ENCODE data around the gene MMP2. TPM values are rescaled to one million over a fixed set of nuclear protein-coding genes. Genes with fewer than 3 reads are reported as not detected.

Gene MMP2
- total and polyA plus RNA-seq, 2 experiments from 2014 or later, result 25.6 to 43.8 TPM

DNA sequence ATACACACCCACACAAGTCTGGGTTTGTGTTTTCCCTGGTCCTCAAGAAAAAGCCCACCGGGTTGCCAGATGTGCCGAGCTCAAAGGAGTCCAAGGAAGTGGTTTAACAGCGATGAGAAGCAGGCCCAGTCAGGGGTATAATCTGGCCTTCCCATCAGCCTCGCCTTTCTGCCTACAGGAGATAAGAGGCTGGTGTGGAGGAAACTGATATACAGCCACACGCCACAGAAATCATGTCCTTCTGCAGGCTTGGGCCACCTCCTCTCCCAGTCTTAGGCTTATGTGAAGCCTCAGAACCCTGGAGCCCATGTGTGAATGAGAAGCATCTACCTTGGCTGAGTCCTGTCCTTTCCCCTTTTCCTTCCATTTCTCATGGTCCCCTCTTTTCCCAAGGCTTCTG, 43.6 kb upstream of the MMP2 start:
- Histone ChIP-seq H3K27ac (ENCODE audit: low read depth) (no peak overlapping the region), H2AFZ (no peak overlapping the region), H3K9me2 (ENCODE audit: insufficient read depth) (no peaks in the 10 kb centered on the region), H3K4me2 (no peak overlapping the region), H3K4me3 (no peak overlapping the region), H4K20me1 (replicated peaks; ENCODE audit: insufficient read depth) (no peaks in the 10 kb centered on the region), H3K4me1 (ENCODE audit: insufficient read depth) (no peaks in the 10 kb centered on the region), H3F3A (replicated peaks; ENCODE audit: low read depth) (no peaks in the 10 kb centered on the region), H3K27me3 (ENCODE audit: insufficient read depth) (no peaks in the 10 kb centered on the region), H3K36me3 (ENCODE audit: insufficient read depth) (no peaks in the 10 kb centered on the region), H3K79me2 (replicated peaks; ENCODE audit: insufficient read depth) (no peaks in the 10 kb centered on the region)
- Mint-ChIP-seq H3K4me3 (no peak overlapping the region), H3K27me3 (ENCODE audit: insufficient read depth, low read depth, poor library complexity) (peaks cover 2% of the 10 kb centered on the region), H3K36me3 (ENCODE audit: low read depth) (no peaks in the 10 kb centered on the region), H3K27ac (no peak overlapping the region), H3K9me3 (no peaks in the 10 kb centered on the region), H3K4me1 (no peaks in the 10 kb centered on the region)
- TF ChIP-seq EZH2 (IDR thresholded peaks at IDR 0.05; ENCODE audit: low read depth, unreplicated experiment) (no peak), JUNB (IDR thresholded peaks at IDR 0.05; ENCODE audit: unreplicated experiment) (no peak), REST (IDR thresholded peaks at IDR 0.05; ENCODE audit: unreplicated experiment) (no peak), CREB1 (CRISPR knock-in tag; IDR thresholded peaks at IDR 0.05; ENCODE audit: low read depth) (no peak), ZNF114 (CRISPR knock-in tag; IDR thresholded peaks at IDR 0.05) (no peak), NANOG (IDR thresholded peaks at IDR 0.05; ENCODE audit: borderline replicate concordance) (no peak), EZH2phosphoT487 (IDR thresholded peaks at IDR 0.05; ENCODE audit: unreplicated experiment) (no peak)
- TF ChIP-seq, protein P1, sequence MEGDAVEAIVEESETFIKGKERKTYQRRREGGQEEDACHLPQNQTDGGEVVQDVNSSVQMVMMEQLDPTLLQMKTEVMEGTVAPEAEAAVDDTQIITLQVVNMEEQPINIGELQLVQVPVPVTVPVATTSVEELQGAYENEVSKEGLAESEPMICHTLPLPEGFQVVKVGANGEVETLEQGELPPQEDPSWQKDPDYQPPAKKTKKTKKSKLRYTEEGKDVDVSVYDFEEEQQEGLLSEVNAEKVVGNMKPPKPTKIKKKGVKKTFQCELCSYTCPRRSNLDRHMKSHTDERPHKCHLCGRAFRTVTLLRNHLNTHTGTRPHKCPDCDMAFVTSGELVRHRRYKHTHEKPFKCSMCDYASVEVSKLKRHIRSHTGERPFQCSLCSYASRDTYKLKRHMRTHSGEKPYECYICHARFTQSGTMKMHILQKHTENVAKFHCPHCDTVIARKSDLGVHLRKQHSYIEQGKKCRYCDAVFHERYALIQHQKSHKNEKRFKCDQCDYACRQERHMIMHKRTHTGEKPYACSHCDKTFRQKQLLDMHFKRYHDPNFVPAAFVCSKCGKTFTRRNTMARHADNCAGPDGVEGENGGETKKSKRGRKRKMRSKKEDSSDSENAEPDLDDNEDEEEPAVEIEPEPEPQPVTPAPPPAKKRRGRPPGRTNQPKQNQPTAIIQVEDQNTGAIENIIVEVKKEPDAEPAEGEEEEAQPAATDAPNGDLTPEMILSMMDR (conservative IDR thresholded peaks at IDR 0.05; ENCODE audit: low read depth in 2 of 2), result no peak
- no peak for ATAC-seq
- DNase-seq (ENCODE audit: low spot score), result no peak

DNA sequence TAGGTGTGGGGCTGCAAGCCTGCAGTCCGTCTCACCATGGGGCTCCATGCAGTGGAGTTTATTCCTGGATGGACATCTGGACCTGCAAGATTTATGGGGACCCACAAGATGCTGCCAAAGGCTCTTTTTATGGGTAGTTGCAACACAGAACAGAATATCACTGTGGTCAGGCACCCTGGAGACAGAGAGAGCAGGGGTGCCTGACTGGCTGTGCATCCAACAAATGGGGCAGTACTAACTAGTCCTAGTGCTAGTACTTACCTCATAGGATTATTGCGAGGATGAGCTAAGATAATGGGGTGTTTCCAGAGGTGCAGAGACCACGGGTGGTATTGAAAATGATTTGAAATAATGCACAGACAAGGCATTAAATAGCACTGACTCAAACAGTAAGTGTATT, 42.4 kb upstream of the MMP2 start:
- no peaks in the 10 kb centered on the region for H3K9me3 Mint-ChIP-seq
- H3K36me3 Mint-ChIP-seq (ENCODE audit: low read depth), result no peaks in the 10 kb centered on the region
- Histone ChIP-seq H3K27me3 (ENCODE audit: insufficient read depth) (no peaks in the 10 kb centered on the region), H3K27ac (ENCODE audit: low read depth) (no peak overlapping the region), H3K9me2 (ENCODE audit: insufficient read depth) (no peaks in the 10 kb centered on the region), H2AFZ (no peak overlapping the region), H3K79me2 (replicated peaks; ENCODE audit: insufficient read depth) (no peaks in the 10 kb centered on the region), H3K36me3 (ENCODE audit: insufficient read depth) (no peaks in the 10 kb centered on the region), H3K4me1 (ENCODE audit: insufficient read depth) (no peaks in the 10 kb centered on the region), H4K20me1 (replicated peaks; ENCODE audit: insufficient read depth) (no peaks in the 10 kb centered on the region), H3K4me3 (no peak overlapping the region), H3F3A (replicated peaks; ENCODE audit: low read depth) (no peaks in the 10 kb centered on the region), H3K4me2 (no peak overlapping the region)
- H3K4me3 Mint-ChIP-seq, result no peak overlapping the region
- H3K27me3 Mint-ChIP-seq (ENCODE audit: insufficient read depth, low read depth, poor library complexity), result no peaks in the 10 kb centered on the region
- H3K27ac Mint-ChIP-seq, result no peak overlapping the region
- no peaks in the 10 kb centered on the region for H3K4me1 Mint-ChIP-seq
- no peak for DNase-seq (ENCODE audit: low spot score)
- ATAC-seq, result no peak
- TF ChIP-seq EZH2phosphoT487 (IDR thresholded peaks at IDR 0.05; ENCODE audit: unreplicated experiment) (no peak), ZNF462 (CRISPR knock-in tag; IDR thresholded peaks at IDR 0.05) (no peak), ZNF114 (CRISPR knock-in tag; IDR thresholded peaks at IDR 0.05) (no peak), JUNB (IDR thresholded peaks at IDR 0.05; ENCODE audit: unreplicated experiment) (no peak)

Measured in GM23338 (cell line).